NCI-H128 (cell line): ENCODE measurements around the gene DMD.

Experiments used
- DNase-seq: peaks from one replicate; lab custom pipeline; 2025; ENCODE audit not compliant: unreplicated experiment; lab: John Stamatoyannopoulos, UW

DMD gene

GRCh38 chrX:32514986-32515385, 696.4 kb downstream of the DMD start:
- no peak for DNase-seq

DNA sequence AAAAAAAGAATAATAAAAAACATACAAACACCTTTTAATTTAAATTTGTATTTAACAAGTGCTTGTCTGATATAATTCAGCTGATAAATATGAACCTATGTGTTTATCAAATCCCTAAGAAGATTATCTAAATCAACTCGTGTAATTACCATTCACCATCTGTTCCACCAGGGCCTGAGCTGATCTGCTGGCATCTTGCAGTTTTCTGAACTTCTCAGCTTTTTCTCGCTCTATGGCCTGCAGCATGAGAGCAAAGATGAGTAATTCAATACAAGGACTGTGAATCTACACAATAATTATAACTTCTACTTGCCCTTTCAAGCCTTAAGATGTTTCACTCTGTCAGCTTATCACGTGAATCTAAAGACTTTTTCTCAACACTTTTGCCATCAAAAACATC, 709.7 kb downstream of the DMD start:
- no peak for DNase-seq

DNA sequence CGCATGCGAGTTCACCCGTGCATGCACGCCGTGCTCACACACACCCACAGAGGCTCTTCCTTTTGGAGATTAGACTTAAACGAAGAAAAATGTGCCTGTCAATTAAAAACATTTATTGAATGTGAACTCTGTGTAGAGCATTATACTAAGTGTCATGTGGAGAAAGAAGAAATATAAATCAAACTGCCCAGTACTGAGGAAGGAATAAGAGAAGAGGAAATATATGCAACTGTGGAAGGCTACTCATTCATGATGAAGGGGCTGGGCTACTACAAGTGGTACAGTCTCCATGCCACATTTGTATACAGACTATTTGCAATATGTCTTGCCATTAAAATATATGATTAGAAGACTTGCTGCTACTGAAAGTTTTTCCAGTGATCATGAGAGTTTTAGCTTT, 714.7 kb downstream of the DMD start:
- no peak for DNase-seq

DNA sequence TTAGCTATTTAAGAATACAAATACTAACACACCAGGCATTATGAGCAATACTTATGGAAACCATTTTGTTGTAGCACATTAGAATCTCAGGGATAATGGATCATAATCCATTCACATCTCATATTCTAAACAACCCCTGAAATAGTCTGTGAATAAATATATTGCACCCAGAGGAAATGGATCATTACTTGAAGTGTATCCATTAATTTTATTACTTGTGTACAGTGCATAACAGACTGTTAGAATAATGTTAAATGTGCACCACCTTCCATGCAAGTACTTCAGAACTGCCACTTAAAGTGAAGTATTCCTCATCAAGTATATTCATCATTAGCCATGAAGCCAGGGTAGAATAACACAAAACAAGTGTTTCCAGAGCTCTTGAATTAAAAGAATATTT, 715.5 kb downstream of the DMD start:
- DNase-seq, result no peak

DNA sequence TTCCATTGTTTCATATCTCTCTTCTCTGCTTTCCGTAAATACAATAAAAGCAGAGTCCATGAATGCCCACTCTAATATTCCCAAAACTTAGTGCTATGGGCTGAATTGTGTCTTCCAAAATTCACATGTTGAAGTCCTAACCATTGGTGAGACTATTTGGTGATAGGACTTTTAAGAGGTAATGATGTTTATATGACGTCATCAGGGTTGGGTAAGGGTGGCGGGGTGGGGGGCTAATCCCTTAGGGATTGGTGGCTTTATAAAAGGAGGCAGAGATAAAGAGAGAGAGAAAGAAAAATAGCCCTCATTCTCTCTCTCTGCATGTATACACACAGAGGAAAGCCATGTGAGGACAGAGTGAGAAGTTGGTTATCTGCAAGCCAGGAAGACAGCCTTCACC, 722.2 kb downstream of the DMD start:
- DNase-seq, result no peak

- no peak for DNase-seq
These were observed 727.7 kb downstream of the DMD start for GRCh38 chrX:32483534-32484136.

DNA sequence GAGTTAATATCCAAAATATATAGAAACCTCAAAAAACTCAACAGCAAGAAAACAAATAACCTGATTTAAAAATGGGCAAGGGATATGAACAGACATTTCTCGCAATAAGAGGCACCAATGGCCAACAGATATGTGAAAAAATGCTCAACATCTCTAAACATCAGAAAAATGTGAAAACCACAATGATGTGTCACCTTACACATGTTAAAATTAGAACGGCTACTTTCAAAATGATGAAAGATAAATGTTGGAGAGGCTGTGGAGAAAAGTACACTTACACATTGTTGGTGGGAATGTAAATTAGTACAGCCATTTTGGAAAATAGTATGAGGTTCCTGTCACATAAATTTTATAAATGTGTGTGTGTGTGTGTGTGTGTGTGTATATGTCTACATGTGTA, 731.3 kb downstream of the DMD start:
- no peak for DNase-seq

DNA sequence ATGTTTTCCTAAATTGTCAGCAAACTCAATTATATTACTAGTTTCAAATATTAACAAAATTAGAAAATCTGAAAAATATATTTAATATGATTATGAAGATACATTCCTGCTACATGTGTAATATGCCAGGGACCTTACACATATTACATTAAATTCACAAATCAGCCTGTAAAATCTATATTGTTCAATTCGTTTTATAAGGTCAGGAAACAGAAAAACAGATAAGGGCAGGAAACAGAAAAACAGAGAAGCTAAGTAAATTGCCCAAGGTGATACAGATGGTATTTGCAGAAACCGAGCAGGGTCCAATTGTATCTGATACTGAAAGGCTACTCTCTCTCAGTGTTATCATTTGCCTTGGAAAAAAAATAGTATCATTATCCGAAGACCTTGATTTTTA, 739.0 kb downstream of the DMD start:
- no peak for DNase-seq

DNA sequence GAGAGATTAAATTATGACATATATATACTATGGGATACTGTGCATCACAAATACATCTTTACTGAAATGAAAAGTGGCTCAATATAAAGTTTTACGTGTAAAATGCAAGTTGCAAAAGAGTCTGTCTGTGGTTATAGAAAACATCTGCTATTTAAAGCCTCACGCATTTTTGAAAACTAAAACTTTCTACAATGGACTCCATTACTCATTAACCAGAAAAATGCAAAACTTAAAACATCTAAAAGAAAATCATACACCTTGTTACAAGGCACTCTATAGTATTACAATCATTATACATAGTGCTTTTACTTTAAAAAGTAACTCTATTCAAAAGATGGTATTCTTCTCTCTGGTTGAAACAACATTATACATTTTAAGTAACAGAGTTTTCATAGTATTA, 755.6 kb downstream of the DMD start:
- DNase-seq, result no peak

GRCh38 chrX:32451954-32452695, 759.2 kb downstream of the DMD start:
- no peak for DNase-seq

- no peak for DNase-seq
These were observed 762.4 kb downstream of the DMD start for GRCh38 chrX:32448945-32449344.

DNA sequence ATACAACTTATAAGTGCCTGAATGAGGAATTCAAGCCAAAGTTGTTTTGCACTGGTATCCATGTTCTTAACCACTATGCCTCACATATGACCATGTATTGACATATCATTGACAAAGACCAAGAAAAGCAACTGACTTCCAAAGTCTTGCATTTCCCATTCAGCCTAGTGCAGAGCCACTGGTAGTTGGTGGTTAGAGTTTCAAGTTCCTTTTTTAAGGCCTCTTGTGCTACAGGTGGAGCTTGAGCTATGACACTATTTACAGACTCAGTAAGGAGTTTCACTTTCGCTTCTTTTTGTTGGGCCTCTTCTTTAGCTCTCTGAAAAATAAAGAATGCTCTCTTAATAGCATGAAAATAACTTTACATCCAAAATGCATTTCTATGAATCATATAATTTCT, 763.0 kb downstream of the DMD start:
- DNase-seq, result no peak

- DNase-seq, result no peak
These were observed 763.7 kb downstream of the DMD start for GRCh38 chrX:32447640-32448039.

- no peak for DNase-seq
These were observed 767.5 kb downstream of the DMD start for GRCh38 chrX:32443841-32444240.

DNA sequence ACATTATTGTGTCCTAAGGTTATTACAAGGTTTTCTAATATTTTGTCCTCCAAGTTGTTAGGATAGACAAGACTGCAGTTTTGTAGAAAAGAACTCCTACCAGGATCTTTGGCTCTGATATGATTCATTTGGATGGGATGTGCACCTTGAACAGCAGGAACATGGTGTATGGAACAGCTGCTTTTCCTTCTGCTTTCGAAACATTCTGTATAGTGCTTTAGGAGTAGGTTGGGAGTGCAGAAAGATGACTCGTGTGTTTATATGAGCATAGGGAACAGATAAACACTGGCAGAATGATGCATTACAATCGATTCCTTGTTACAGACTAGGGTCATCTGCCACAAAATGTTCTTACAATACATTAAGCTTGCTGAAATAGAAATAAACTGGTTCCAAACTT, 790.1 kb downstream of the DMD start:
- DNase-seq, result no peak

GRCh38 chrX:32408389-32408788, 803.0 kb downstream of the DMD start:
- DNase-seq, result no peak

GRCh38 chrX:32397562-32398216, 813.7 kb downstream of the DMD start:
- DNase-seq, result no peak

DNA sequence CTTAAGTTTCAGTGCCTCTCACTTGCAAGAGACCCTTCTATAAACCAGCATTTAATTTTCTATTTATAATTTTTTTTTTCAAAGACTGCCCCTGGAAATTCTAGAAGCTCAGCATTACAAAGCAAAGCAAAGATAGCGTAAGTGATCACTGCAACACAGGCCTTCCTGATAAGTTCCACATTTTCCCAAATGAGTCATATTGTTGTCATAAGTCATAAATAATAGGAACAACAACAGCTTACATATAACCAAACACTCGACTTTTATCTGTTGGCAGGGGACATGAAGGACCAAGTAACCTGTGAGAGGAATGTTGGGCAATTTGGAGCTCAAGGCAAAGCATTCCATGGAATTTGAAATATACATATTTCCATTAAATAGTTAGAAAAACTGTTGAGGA, 815.5 kb downstream of the DMD start:
- DNase-seq, result no peak

- DNase-seq, result no peak
These were observed 818.7 kb downstream of the DMD start for GRCh38 chrX:32392655-32393054.

- no peak for DNase-seq
These were observed 840.7 kb downstream of the DMD start for GRCh38 chrX:32370456-32371205.

GRCh38 chrX:32293962-32294700, 917.2 kb downstream of the DMD start:
- no peak for DNase-seq
